Medulla oblongata (tissue), 1 donor: ENCODE results near the gene EIF4G3.
"Not testable (repeated sequence)": the region's sequence is repeated elsewhere in the genome, so short reads cannot be mapped to it uniquely, and the experiment has no call there.

Experiments used
- DNase-seq: peaks from one replicate; pipeline ENCODE4 v3.0.0-alpha.2; 2015; ENCODE audit errors: extremely low spot score

EIF4G3 gene

GRCh38 chr1:20948101-20948500, 228.6 kb downstream of the EIF4G3 start:
- no peak for DNase-seq

GRCh38 chr1:20947409-20947808, 229.3 kb downstream of the EIF4G3 start:
- no peak for DNase-seq

- no peak for DNase-seq
Observed at GRCh38 chr1:20936621-20937020, 240.1 kb downstream of the EIF4G3 start.

GRCh38 chr1:20936216-20936615, 240.5 kb downstream of the EIF4G3 start:
- no peak for DNase-seq

GRCh38 chr1:20935717-20936116, 241.0 kb downstream of the EIF4G3 start:
- DNase-seq, result no peak

GRCh38 chr1:20932437-20932977, 244.2 kb downstream of the EIF4G3 start:
- no peak for DNase-seq

- DNase-seq, result no peak
Observed at GRCh38 chr1:20931930-20932436, 244.7 kb downstream of the EIF4G3 start.

- no peak for DNase-seq
Observed at GRCh38 chr1:20930427-20930826, 246.3 kb downstream of the EIF4G3 start.

GRCh38 chr1:20928146-20928545, 248.6 kb downstream of the EIF4G3 start:
- DNase-seq, result no peak

- DNase-seq, result no peak
Observed at GRCh38 chr1:20921285-20921684, 255.4 kb downstream of the EIF4G3 start.

GRCh38 chr1:20913242-20913641, 263.5 kb downstream of the EIF4G3 start:
- no peak for DNase-seq

- not testable (repeated sequence) for DNase-seq
Observed at GRCh38 chr1:20907526-20907925, 269.2 kb downstream of the EIF4G3 start.

GRCh38 chr1:20903437-20903836, 273.3 kb downstream of the EIF4G3 start:
- no peak for DNase-seq

- no peak for DNase-seq
Observed at GRCh38 chr1:20900056-20900455, 276.6 kb downstream of the EIF4G3 start.

- no peak for DNase-seq
Observed at GRCh38 chr1:20899154-20899972, 277.3 kb downstream of the EIF4G3 start.

GRCh38 chr1:20896826-20897225, 279.9 kb downstream of the EIF4G3 start:
- no peak for DNase-seq

GRCh38 chr1:20893931-20894330, 282.8 kb downstream of the EIF4G3 start:
- no peak for DNase-seq

GRCh38 chr1:20891091-20891490, 285.6 kb downstream of the EIF4G3 start:
- DNase-seq, result no peak

- no peak for DNase-seq
Observed at GRCh38 chr1:20887246-20887645, 289.5 kb downstream of the EIF4G3 start.

GRCh38 chr1:20885121-20885520, 291.6 kb downstream of the EIF4G3 start:
- no peak for DNase-seq

- DNase-seq, result no peak
Observed at GRCh38 chr1:20884513-20884912, 292.2 kb downstream of the EIF4G3 start.

GRCh38 chr1:20883766-20884165, 292.9 kb downstream of the EIF4G3 start:
- DNase-seq, result no peak

- no peak for DNase-seq
Observed at GRCh38 chr1:20882837-20883236, 293.9 kb downstream of the EIF4G3 start.
